AG09309 (cell line): ENCODE measurements around the gene FBXO38.

ENCODE experiments used
- DNase-seq: peaks from one replicate; pipeline ENCODE4 v3.0.0-alpha.2; 2010; ENCODE audit warnings: low read depth
- H3K4me3 ChIP-seq: 2 replicates; pipeline ENCODE4 v1.5.1; 2011; ENCODE audit warnings: mild to moderate bottlenecking, low read depth, low read length, moderate library complexity; ENCODE audit not compliant: control insufficient read depth
- CTCF ChIP-seq: IDR thresholded peaks from 2 replicates; pipeline ENCODE4 v1.5.1; 2011; ENCODE audit warnings: mild to moderate bottlenecking, low read depth, low read length, inconsistent platforms; ENCODE audit not compliant: insufficient read depth, control insufficient read depth; ENCODE audit errors: missing control alignments

Gene FBXO38

DNA sequence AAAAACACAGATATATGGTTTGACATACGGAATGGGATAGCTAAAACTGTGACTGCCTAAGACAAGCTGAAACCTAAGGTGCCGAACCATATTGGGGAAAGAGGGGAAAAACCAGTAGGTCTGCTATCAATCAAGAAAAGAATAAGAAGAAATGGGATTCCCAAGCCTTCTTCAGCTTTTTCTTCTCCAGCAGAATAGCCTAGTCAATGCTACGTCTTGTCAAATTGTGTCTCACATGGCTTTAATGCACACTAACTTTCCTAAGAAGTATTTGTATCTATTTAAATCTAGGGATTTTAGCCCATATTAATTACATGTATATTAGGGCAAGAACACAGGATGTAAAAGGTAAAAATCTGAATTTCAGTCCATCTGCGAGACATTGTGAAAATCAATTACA lies 797 bp upstream of the FBXO38 start:
- DNase-seq: no peak
- peak overlapping the region; percentile 89 for H3K4me3 ChIP-seq
- no peak for TF ChIP-seq CTCF

GRCh38 chr5:148384380-148384737 lies 601 bp downstream of the FBXO38 start:
- no peak for DNase-seq
- no peak for TF ChIP-seq CTCF

GRCh38 chr5:148385094-148385493 lies 1.3 kb downstream of the FBXO38 start:
- TF ChIP-seq CTCF: no peak
- no peak overlapping the region for H3K4me3 ChIP-seq
- DNase-seq: no peak

More at GRCh38 chr5:148384380-148384737, 601 bp downstream of the FBXO38 start:
- H3K4me3 ChIP-seq: peak overlapping the region; percentile 89

GRCh38 chr5:148386041-148386440 lies 2.3 kb downstream of the FBXO38 start:
- TF ChIP-seq CTCF: no peak
- no peak for DNase-seq

DNA sequence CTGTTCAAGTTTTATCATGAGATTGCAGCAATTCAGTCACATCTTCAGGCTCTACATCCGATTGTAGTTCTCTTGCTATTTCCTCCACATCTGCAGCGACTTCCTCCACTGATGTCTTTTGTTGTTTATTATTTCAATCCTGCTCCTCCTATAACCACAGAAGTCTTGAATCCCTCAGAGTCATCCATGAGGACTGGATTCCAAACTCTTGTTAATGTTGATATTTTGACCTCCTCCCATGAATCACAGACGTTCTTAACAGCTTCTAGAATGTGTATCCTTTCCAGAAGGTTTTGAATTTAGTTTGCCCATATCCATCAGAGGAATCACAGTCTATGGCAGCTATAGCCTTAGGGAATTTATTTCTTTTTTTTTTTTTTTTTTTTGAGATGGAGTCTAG lies 3.6 kb downstream of the FBXO38 start:
- no peak for TF ChIP-seq CTCF
- H3K4me3 ChIP-seq: no peak overlapping the region
- DNase-seq: peak; percentile 71

More at GRCh38 chr5:148386041-148386440, 2.3 kb downstream of the FBXO38 start:
- no peak overlapping the region for H3K4me3 ChIP-seq

DNA sequence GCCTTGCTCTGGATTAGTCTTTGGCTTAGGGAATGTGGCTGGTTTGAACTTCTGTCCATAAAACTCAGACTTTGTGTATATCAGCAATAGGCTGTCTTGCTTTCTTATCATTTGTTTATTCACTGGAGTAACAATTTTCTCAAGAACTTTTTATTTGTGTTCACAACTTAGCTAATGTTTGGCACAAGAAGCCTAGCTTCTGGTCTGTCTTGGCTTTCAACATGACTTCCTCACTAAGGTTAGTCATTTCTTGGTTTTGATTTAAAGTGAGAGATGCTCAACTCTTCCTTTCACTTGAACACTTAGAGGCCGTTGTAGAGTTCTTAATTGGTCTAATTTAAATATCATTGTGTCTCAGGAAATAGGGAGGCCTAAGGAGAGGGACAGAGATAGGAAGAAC lies 4.9 kb downstream of the FBXO38 start:
- DNase-seq: no peak
- no peak for TF ChIP-seq CTCF
- no peak overlapping the region for H3K4me3 ChIP-seq

GRCh38 chr5:148390914-148391313 lies 7.2 kb downstream of the FBXO38 start:
- no peak overlapping the region for H3K4me3 ChIP-seq
- TF ChIP-seq CTCF: no peak
- DNase-seq: no peak
